Measurements from ENCODE around the gene LEPR. TPM values are rescaled to one million over a fixed set of nuclear protein-coding genes. Genes with fewer than 3 reads are reported as not detected.

The LEPR gene, protein sequence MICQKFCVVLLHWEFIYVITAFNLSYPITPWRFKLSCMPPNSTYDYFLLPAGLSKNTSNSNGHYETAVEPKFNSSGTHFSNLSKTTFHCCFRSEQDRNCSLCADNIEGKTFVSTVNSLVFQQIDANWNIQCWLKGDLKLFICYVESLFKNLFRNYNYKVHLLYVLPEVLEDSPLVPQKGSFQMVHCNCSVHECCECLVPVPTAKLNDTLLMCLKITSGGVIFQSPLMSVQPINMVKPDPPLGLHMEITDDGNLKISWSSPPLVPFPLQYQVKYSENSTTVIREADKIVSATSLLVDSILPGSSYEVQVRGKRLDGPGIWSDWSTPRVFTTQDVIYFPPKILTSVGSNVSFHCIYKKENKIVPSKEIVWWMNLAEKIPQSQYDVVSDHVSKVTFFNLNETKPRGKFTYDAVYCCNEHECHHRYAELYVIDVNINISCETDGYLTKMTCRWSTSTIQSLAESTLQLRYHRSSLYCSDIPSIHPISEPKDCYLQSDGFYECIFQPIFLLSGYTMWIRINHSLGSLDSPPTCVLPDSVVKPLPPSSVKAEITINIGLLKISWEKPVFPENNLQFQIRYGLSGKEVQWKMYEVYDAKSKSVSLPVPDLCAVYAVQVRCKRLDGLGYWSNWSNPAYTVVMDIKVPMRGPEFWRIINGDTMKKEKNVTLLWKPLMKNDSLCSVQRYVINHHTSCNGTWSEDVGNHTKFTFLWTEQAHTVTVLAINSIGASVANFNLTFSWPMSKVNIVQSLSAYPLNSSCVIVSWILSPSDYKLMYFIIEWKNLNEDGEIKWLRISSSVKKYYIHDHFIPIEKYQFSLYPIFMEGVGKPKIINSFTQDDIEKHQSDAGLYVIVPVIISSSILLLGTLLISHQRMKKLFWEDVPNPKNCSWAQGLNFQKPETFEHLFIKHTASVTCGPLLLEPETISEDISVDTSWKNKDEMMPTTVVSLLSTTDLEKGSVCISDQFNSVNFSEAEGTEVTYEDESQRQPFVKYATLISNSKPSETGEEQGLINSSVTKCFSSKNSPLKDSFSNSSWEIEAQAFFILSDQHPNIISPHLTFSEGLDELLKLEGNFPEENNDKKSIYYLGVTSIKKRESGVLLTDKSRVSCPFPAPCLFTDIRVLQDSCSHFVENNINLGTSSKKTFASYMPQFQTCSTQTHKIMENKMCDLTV
- polyA plus RNA-seq (2.8 to 6.5 TPM (median 5.5 TPM) in 3 replicates), polyA minus RNA-seq (1.0 to 10.7 TPM (median 9.5 TPM) in 3 replicates)
- polyA plus RNA-seq (2011; ENCODE audit: low read depth) = 3.7 TPM
- polyA plus RNA-seq (2011; cell fraction: cytosol; rRNA removed) = 3.1 and 7.7 TPM in 2 replicates
- polyA plus RNA-seq (2011; cell fraction: nucleus; rRNA removed) = 5.0 and 5.5 TPM in 2 replicates
- 2.9 and 8.6 TPM in 2 replicates for polyA plus RNA-seq (2012; ENCODE audit: low replicate concordance)
- 5.8 TPM for polyA minus RNA-seq (2011; cell fraction: cytosol; rRNA and poly(A)+ RNA removed)
- 4.0 and 9.2 TPM in 2 replicates for polyA minus RNA-seq (2011; cell fraction: nucleus; rRNA and poly(A)+ RNA removed)

DNA sequence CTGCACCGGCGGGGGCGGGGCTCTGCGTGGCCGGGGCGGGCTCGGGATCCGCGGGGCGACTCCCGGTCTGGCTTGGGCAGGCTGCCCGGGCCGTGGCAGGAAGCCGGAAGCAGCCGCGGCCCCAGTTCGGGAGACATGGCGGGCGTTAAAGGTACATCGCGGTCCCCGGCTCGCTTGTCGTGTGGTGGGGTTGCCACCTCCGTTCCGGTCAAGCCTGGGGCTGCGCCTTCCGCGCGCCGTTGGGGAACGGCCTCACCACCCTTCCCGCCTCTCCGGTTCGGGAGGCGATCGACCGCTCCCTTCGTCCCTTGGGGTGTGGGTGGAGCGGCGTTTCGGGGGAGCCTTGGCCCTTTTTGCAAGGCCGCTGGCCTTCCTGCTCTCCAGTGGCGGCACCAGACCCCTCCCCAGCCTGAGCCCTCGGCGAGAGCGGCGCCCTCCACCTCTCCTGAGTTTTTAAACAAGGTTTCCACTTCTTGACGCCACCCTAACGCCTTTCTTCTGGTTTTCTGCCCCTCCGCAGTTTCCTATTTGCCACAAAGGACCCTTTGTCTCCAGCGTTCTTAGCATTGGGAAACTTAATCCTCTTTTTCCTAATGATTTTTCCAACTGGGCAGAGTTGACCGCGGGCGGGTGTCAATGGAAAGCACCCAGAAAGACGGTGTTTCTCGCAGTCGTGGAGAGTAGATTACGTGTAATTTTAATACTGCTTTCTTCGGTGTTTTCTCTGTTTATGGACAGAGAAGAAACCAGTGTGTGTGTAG lies at the start of gene LEPR, which contains the start of gene LEPROT:
TSS of gene LEPR (plus strand) at position 79 of the 761 bp plus-strand sequence. CDS start 144,898 bp downstream, outside the sequence.
TSS of gene LEPROT (plus strand) at position 79 of the 761 bp plus-strand sequence. CDS start at position 136, 57 bp downstream.
- Histone ChIP-seq H4K20me1 (ENCODE audit: control insufficient read depth, extremely low read depth, insufficient read depth, low read length) (no peaks in the 10 kb centered on the region), H3K9ac (ENCODE audit: control insufficient read depth, extremely low read depth, insufficient read depth, low read length) (peak within 1 kb of the TSS; percentile 97), H3K79me2 (ENCODE audit: control insufficient read depth, insufficient read depth, low read length) (peaks cover 34% of the 10 kb centered on the region), H3K9me1 (ENCODE audit: control insufficient read depth, extremely low read depth, insufficient read depth, low read length) (no peaks in the 10 kb centered on the region), H2AFZ (ENCODE audit: control insufficient read depth, low read length) (peak within 1 kb of the TSS; percentile 64), H3K4me3 (ENCODE audit: control insufficient read depth in 2 of 3, extremely low read depth in 1 of 3, insufficient read depth in 2 of 3, low read depth in 1 of 3, low read length in 3 of 3) (peak within 1 kb of the TSS; percentile 87 to 89 (median 87)), H3K9me3 (ENCODE audit: control insufficient read depth, low read depth, low read length) (no peaks in the 10 kb centered on the region), H3K4me1 (ENCODE audit: control insufficient read depth, extremely low read depth, insufficient read depth, low read length) (peaks cover 70% of the 10 kb centered on the region), H3K27ac (ENCODE audit: control insufficient read depth, insufficient read depth, low read length) (peak within 1 kb of the TSS; percentile 96), H3K4me2 (ENCODE audit: control insufficient read depth, extremely low read depth, insufficient read depth, low read depth, low read length) (peak within 1 kb of the TSS; percentile 89), H3K27me3 (ENCODE audit: control insufficient read depth, extremely low read depth, insufficient read depth, low read length) (no peaks in the 10 kb centered on the region), H3K36me3 (ENCODE audit: control insufficient read depth in 2 of 2, extremely low read depth in 1 of 2, insufficient read depth in 2 of 2, low read length in 2 of 2) (no peaks in the 10 kb centered on the region)
- FAIRE-seq (no peak), DNase-seq (ENCODE audit: low read depth, low spot score) (no peak)
- no peak for TF ChIP-seq EZH2 (IDR thresholded peaks at IDR 0.05; ENCODE audit: low read length)
- TF ChIP-seq, protein P1, sequence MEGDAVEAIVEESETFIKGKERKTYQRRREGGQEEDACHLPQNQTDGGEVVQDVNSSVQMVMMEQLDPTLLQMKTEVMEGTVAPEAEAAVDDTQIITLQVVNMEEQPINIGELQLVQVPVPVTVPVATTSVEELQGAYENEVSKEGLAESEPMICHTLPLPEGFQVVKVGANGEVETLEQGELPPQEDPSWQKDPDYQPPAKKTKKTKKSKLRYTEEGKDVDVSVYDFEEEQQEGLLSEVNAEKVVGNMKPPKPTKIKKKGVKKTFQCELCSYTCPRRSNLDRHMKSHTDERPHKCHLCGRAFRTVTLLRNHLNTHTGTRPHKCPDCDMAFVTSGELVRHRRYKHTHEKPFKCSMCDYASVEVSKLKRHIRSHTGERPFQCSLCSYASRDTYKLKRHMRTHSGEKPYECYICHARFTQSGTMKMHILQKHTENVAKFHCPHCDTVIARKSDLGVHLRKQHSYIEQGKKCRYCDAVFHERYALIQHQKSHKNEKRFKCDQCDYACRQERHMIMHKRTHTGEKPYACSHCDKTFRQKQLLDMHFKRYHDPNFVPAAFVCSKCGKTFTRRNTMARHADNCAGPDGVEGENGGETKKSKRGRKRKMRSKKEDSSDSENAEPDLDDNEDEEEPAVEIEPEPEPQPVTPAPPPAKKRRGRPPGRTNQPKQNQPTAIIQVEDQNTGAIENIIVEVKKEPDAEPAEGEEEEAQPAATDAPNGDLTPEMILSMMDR (optimal IDR thresholded peaks at IDR 0.05 in 1 of 3, IDR thresholded peaks at IDR 0.05 in 1 of 3, conservative IDR thresholded peaks at IDR 0.05 in 1 of 3; ENCODE audit: extremely low read depth in 1 of 3, insufficient read depth in 2 of 3, low read length in 3 of 3) = no peak
- dilution Hi-C loops (cut with MboI; ENCODE audit: extremely low pct_ligation_motif_present, low sequenced_read_pairs) = no loop called here

DNA sequence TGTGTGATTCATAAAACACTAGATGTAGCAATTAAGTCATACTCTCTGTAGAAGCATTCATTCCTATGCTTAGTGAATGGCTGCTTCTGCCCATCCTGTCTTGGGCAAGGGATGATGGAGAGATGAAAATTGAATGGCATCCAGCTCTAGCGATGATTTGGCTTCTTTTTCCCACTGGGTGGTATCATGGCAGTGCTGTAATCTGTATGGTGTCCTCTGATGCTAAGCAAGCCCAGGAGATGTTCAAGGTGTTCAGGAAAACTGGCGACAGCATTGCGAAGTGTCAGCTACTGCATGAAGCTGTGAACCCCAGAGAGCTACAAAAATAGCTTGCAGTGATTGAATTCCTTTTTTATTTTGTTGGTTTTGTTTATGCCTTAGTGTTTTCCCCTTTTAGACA lies 48.9 kb upstream of the LEPR start:
- no peaks in the 10 kb centered on the region for H3K4me1 ChIP-seq (ENCODE audit: control insufficient read depth, extremely low read depth, insufficient read depth, low read length)
- no peaks in the 10 kb centered on the region for H3K9me1 ChIP-seq (ENCODE audit: control insufficient read depth, extremely low read depth, insufficient read depth, low read length)
- H3K9ac ChIP-seq (ENCODE audit: control insufficient read depth, extremely low read depth, insufficient read depth, low read length) = no peak overlapping the region
- H3K27me3 ChIP-seq (ENCODE audit: control insufficient read depth, extremely low read depth, insufficient read depth, low read length) = no peaks in the 10 kb centered on the region
- no peaks in the 10 kb centered on the region for H4K20me1 ChIP-seq (ENCODE audit: control insufficient read depth, extremely low read depth, insufficient read depth, low read length)
- no peak overlapping the region for H3K27ac ChIP-seq (ENCODE audit: control insufficient read depth, insufficient read depth, low read length)
- peaks cover 0 to 1% of the 10 kb centered on the region in 2 experiments for H3K36me3 ChIP-seq (ENCODE audit: control insufficient read depth in 2 of 2, extremely low read depth in 1 of 2, insufficient read depth in 2 of 2, low read length in 2 of 2)
- no peaks in the 10 kb centered on the region for H3K9me3 ChIP-seq (ENCODE audit: control insufficient read depth, low read depth, low read length)
- H2AFZ ChIP-seq (ENCODE audit: control insufficient read depth, low read length) = no peak overlapping the region
- dilution Hi-C loops (cut with MboI; ENCODE audit: extremely low pct_ligation_motif_present, low sequenced_read_pairs) = no loop called here
- H3K4me2 ChIP-seq (ENCODE audit: control insufficient read depth, extremely low read depth, insufficient read depth, low read depth, low read length) = no peak overlapping the region
- DNase-seq (ENCODE audit: low read depth, low spot score) (no peak), FAIRE-seq (no peak)
- H3K4me3 ChIP-seq (ENCODE audit: control insufficient read depth in 2 of 3, extremely low read depth in 1 of 3, insufficient read depth in 2 of 3, low read depth in 1 of 3, low read length in 3 of 3) = no peak overlapping the region
- no peaks in the 10 kb centered on the region for H3K79me2 ChIP-seq (ENCODE audit: control insufficient read depth, insufficient read depth, low read length)
- TF ChIP-seq EZH2 (IDR thresholded peaks at IDR 0.05; ENCODE audit: low read length) = no peak
- TF ChIP-seq, protein P1 (optimal IDR thresholded peaks at IDR 0.05 in 1 of 3, IDR thresholded peaks at IDR 0.05 in 1 of 3, conservative IDR thresholded peaks at IDR 0.05 in 1 of 3; ENCODE audit: extremely low read depth in 1 of 3, insufficient read depth in 2 of 3, low read length in 3 of 3) = no peak

All from keratinocyte (primary cell).